HT1080 (cell line): ENCODE data around the gene PQBP1. TPM values are rescaled to one million over a fixed set of nuclear protein-coding genes. Genes with fewer than 3 reads are reported as not detected.
A peak's percentile ranks its signal among the peaks of the same experiment; 100 is the strongest.

Source experiments
- DNase-seq: peaks from one replicate; pipeline ENCODE4 v3.0.0-alpha.2; 2015; ENCODE audit warnings: low read depth
- total RNA-seq: library from RNA; depleted of rRNA; stranded (reverse); fragments of >200 nt; shearing (Covaris generic); gene quantifications from 2 replicates; pipeline ENCODE4 v1.2.3, GENCODE V29; 2014

PQBP1 gene
- total RNA-seq, 1 experiment from 2014 or later = 109 TPM

DNA sequence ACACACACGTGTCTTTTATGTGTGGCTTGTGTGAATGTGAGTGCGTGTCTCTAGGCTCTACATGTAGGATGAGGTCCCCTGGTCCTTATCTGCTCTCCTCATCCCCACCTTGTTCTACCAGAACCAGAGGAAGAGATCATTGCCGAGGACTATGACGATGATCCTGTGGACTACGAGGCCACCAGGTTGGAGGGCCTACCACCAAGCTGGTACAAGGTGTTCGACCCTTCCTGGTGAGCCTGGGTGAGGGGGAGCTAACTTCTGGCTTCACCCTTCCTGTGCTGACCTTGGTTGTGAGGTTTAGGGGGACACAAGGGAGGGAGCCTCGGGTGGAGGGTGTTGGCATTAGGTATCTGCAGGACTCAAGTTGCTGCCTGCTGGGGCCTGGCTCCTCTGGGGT, 3.3 kb downstream of the PQBP1 start:
- no peak for DNase-seq

DNA sequence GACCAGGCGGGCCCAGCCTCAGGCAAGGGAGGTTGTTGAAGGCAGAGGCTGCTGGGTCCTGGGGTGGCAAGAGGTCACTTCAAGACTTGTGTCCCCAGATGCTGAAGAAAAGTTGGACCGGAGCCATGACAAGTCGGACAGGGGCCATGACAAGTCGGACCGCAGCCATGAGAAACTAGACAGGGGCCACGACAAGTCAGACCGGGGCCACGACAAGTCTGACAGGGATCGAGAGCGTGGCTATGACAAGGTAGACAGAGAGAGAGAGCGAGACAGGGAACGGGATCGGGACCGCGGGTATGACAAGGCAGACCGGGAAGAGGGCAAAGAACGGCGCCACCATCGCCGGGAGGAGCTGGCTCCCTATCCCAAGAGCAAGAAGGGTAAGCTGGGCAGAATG, 4.4 kb downstream of the PQBP1 start:
- no peak for DNase-seq

DNA sequence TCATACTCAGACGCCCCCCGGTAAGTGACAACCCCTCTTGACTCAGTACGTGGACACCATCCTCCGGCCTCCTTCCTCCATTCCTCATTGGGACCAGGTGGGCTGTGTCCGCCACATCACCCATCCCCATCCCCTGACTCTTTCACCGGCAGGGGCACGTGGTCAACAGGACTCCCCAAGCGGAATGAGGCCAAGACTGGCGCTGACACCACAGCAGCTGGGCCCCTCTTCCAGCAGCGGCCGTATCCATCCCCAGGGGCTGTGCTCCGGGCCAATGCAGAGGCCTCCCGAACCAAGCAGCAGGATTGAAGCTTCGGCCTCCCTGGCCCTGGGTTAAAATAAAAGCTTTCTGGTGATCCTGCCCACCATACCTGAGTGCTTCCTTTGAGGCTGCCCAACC, 5.0 kb downstream of the PQBP1 start:
- no peak for DNase-seq

DNA sequence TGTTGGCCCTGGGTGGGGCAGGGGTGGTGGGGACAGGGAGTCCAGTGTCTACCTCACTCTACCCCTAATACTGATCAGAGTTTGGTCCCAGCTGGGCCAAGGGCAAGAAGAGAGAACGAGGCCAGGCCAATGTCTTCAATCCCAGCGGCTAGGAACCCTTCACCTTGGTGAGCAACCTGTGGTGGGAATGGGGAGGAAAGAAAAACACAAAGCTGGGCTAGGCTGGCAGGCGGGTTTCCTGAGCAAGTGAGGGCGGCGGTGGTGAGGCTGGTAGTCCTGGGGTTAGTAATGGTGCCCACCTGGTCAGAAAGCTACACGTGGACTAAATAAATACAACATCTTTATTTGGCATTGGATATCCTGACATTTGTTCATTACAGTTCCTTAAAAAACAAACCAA, 5.6 kb downstream of the PQBP1 start:
- no peak for DNase-seq

DNA sequence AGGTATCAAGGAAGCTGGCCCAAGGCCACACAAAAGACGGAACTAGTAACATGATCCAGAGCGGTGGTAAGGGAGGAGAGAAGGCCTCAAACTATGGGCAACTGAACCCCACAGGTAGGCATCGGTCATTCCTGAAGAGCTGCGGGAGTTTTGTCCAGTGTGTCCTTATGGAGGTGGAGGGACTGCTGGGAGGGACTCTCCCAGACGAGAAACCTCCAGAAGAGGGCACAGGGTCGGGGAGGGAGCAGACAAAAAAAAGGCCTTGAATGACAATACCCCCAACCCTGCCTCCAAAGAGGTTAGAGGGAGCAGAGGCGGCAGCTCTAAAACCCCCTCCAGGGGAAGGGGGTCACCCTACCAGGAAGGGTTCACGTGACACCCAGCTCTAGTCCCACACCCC, 6.5 kb downstream of the PQBP1 start:
- no peak for DNase-seq

DNA sequence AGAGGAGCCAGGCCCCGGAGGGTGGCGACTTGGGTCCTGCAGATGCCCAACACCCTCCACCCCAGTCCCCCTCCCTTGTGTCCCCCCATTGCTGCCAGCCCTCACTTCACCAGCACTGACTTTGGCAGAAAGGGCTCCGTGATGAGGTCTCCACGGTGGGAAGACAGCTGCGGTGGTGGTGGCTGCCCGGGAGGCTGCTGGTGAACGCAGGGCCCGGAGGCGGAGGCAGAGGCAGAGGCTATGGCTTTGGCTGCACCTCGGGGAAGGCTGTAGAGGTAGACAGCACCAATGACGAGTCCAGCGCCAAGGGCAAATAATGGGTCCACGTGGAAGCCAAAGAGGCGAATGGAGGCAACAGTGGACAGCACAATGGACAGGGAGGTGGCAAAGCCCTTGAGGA, 6.9 kb downstream of the PQBP1 start:
- no peak for DNase-seq

DNA sequence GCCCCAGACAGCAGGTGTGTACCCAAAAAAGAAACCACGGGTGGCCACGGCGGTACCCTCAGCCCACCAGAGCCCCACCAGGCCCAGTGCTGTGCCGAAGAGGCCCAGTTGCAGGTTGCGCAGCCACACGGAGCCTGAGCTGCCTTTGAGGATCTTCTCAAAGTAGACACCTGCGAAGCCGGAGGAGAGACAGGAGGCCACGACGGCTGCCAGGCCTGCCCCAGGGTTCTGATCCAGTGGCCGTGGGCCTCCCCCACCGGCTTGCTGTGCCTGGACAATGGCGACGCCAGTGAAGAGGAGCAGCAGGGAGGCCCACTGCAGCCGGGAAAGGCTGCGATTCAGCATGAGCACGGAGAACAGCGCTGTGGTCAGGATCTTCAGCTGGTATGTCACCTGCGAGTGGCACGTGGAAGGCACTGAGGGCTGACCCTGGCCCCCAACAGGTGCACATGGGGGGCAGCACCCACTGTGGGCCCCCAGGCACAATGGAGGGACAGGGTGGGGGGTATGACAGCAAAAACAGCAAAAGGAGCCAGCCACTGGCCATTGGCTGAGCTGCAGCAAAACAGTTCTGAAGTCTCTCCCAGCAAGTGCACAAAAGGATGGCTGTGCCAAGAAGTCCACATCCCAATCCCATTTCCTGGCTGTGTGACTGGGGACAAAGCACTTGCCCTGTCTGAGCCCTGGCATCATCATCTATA, 7.5 kb downstream of the PQBP1 start:
- DNase-seq = no peak

DNA sequence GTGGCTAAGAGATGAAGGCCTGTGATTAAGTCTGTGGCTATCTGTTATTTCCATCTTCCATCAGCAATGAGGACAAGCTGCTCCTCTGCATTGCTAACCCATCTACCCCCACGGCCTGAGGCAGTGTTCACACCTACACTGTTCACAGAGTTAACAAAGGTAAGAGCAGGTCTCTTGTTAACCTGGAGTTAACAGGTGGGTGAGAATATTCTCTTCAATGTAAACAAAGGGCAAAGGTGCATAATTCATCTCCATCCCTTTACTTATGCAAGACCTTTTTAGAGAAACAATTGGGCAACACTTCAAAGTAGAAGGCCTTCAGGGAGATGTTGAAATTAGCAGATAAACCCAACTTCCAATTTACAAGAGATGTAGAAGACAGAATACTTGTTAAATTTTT, 10.9 kb downstream of the PQBP1 start:
- no peak for DNase-seq

DNA sequence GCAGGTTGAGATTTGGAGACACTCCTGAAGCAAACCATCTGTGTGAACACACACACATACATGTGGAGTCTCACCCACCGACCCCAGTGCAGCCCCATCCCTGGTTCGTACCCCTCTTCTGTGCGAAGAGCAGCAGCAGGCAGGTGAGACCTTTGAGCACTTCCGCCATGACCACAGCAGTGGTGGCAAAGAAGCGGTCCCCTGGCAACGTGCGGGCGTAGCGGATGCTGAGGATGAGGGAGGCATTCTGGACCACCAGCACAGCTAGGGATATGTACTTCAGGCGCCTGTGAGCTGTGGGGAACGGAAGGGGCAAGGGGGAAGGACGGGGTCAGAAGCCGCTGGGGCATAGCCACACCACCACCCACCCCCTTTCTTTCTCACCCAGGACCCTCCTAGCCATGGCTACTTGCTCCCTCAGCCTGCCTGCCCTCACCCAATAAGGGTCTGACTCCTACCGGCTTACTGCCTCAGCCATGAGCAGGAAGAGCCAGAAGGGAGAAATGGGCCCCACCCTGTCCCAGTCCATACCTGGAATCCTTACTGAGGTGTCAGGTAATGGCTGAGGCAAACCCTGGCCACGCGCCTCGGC, 12.1 kb downstream of the PQBP1 start:
- DNase-seq = no peak

DNA sequence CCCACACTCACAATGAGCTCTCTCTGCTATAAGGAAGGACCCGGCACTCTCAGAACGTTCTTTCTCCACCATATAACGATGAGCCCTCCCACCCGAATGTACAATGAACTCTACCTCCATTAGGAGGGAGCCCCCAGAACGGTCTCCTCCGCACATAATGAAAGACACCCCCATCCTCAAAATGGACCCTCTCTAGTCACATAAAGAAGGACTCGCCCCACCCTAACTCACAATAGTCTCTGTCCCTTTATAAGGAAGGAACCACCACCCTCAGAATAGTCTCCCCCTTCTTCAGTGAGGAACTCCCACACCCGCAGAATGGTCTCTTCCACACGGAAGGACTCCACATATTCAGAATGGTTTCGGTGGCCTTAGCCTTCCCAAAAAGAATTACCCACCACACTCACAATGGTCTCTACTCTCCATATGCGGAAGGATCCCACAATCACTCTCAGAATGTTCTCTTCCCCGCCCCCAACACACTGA, 13.2 kb downstream of the PQBP1 start:
- no peak for DNase-seq

DNA sequence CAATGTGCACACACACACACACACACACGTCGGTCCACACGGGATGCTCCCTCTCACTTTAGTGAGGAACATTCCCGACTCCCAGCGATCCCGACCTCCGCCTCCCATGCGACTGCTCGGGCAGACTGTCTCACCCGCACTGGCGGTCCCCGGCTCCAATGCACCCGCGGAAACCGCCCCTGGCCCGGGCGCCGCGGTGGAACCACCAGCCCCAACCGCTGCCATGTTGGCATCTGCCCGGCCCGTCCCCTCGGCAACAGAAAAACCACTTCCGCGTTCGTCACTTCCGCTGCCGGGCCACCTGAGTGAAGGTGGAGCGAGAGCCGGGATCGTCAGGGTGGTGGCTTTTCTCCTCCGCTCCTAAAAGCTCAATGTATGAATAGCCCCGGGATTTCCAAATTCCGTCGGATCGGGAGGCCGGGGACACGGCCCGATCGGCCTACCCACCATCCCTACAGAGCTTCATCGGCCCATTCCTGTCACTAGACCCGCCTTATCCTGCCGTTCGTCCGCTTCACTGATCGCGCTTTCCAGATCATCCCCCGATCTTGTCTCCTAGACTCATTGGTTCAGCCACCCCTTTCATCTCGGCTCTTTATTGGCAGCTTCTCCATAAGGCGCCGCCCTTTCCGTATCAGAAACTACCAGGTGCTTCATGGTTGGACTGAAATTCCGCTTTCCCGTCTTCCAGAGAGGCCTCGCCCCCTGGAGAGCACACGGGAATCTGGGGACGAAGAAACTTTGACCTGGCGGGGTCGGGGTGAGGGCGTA, 13.9 kb downstream of the PQBP1 start, which contains the start of gene SLC35A2:
SLC35A2 (minus strand) TSS at position 235 of the 771 bp plus-strand sequence; CDS start at position 225, 10 bp downstream.
- peak; percentile 74 for DNase-seq

DNA sequence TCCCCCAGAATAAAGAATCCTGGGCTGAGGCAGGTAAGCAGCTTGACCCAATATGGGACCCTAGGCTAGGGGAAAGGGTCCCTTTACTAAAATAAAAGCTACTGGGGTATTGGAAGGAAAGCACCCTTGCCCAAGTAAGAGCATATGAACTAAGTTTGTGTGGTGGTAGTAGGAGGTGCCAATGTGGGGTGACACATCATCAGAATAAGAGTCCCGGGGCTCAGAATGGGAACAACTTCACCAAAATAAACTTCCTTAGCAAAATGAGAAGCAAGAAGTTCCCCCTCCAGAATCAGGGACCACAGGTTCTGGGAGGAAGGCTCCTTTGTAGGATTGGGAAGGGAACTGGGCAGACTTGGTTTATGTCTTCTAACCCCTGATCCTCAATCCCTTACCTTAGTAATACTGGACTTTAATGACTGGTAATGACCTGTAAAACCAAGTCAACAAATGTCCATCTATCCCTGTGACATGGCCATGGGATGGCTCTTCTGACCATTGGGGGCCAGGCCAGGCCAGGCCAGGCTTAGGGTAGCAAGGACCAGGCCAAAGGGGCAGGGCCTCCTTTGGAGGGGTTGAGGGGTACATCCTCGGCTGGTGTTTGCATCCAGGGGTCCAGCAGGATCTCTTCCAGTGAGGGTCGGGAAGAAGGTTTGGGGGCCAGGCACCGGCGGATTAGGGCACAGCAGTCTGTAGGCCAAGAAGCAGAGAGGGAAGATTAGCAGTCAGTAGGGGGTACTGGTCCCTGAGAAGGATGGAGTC, 16.1 kb downstream of the PQBP1 start:
- DNase-seq = no peak

DNA sequence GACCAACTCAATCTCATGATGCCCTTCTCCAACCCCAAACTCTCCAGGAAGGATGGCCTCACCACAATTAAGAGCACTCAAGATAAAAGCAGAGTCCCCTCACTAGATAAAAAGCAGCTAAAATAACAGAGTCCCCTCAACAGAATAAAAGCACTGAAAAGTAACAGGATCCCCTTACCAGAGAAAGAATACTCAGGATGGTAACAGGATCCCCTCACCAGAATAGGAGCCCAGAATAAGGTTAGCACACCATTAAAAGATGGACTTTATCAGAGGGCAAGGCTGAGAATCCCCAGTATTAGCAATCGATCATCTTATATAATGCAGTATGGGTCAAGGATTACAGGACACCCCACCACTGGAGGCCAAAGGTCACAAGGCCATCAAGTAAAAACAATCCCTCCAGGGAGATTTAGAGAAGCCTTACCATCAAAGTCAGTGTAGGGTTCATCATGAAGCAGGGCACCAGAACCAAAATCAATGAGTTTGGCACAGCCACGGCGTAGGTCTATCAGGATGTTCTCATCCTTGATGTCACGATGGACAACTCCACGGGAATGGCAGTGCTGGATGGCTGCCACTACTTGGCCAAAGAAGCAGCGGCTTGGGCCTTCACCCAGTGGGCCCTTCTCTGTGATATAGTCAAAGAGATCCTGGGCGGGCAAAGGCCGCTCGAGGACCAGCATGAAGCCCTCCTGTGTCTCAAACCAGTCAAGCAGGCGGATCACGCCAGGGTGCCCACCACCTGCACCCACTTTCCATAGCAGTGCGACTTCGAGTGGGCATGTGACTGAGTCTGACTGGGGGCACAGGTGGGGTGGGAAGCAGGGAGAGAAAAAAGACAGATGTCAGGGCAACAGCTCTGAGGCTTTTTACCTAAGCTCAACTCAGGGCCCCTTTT, 17.1 kb downstream of the PQBP1 start:
- DNase-seq = no peak

DNA sequence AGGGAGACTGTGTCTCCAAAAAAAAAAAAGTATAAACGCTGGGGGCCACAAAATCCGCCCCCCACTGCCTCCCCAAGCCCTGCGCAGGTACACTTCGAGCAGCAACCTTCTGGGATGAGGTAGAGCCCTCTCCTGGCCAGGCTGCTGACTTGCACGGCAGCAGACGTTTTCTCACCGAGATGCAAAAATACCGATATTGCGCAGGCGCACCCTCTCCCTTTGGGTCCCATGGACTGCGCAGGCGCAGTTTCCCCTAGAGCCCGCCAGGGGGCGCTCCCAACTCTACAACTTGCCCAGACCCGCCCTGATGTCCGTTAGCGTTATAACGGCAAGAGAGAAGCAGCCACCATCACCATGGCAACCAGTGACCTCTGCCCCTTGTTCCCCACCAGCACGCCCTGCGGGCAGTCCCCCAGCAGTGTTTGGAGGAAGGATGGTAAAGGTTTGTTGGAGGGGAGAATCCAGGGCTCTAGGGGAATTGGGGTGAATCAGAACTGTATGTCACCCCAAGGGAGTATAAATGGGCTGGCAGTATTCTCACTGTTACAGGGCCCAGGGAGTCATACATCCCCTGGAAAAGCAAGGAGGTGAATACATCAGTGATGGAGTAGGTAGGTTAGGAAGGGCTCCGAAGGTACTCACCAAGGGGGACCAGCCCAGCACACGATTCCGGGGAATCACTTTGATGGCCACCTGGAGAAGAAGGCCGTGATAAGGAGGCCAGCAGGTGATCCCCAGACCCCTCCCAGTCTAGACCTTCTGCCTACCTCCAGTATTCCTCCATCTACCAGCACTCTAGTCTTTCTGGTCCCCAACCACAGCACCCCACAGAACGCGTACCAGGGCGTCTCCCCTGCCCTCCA, 19.6 kb downstream of the PQBP1 start:
- peak; percentile 87 for DNase-seq

DNA sequence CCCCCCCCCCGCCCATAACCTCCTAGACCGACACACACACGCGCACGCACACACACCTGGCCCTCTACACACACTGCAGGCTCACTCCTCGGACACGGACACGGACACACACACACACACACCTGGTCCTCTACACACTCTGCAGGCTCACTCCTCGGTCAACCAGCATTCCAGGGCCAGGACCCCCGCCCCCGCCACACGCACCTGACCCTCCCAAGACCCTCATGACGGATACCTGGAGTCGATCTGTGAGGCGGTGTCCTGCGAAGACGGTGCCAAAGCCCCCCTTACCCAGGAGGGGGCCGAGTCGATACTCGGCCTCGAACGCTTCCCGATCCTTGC, 20.5 kb downstream of the PQBP1 start:
- DNase-seq = no peak

DNA sequence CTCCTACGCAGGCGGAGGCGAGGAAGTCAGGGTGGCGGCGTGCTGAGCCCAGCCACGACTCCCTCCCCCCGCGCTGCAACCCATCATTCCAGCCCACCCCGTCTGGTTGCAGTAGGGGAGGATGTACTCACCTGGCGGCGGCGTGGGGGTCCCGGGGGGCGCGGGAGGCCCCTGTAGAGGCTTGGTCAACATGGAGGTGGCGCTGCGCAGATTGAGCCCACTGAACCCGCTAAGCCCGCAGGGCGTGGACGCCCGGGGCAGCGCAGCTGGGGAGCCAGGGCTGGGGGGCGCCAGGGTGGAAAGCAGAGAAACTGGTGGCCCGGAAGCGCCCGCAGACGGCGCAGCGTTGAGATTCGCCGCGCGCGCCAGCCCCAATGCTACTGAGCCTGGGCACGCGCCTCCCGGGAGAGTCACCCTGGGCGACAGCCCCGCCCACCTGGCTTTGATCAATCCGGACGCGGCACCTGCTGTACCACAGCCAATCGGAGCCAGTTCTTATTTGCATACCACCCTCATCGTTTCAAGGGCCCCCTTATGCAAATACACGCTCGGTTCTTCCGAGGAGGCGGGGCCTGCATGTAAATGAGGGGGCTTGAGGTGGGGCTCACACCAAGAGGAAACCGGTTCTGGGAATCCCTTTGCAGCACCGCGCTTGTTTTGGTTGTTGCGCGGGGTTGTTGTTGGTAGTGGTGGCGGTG, 21.1 kb downstream of the PQBP1 start, which contains the start of gene PIM2:
PIM2 (minus strand) TSS at position 382 of the 698 bp plus-strand sequence; CDS start at position 192, 190 bp downstream.
- no peak for DNase-seq

DNA sequence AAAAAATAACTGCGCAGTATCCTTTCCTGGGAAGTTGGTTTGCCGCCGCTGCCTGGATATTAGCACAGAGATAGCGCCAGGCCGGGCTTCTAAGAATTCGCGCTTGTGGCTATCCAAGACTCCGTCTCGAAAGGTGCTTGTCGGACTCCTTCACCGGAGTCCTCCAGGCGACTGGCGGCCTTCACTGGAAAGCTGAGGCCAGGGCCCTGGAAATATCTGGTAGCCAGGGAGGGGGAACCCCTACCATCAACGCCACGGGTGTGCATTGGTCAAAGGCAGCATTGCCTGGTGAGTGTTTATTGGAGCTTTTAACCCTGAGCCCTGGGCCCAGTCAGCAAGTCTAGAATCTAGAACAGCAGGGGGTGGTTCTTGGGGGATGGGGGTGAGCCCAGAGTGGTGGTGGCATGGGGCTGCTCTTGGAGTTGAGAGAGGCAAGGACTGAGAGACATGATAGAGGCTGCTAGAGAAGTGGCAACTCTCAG, 21.7 kb downstream of the PQBP1 start:
- DNase-seq = no peak

DNA sequence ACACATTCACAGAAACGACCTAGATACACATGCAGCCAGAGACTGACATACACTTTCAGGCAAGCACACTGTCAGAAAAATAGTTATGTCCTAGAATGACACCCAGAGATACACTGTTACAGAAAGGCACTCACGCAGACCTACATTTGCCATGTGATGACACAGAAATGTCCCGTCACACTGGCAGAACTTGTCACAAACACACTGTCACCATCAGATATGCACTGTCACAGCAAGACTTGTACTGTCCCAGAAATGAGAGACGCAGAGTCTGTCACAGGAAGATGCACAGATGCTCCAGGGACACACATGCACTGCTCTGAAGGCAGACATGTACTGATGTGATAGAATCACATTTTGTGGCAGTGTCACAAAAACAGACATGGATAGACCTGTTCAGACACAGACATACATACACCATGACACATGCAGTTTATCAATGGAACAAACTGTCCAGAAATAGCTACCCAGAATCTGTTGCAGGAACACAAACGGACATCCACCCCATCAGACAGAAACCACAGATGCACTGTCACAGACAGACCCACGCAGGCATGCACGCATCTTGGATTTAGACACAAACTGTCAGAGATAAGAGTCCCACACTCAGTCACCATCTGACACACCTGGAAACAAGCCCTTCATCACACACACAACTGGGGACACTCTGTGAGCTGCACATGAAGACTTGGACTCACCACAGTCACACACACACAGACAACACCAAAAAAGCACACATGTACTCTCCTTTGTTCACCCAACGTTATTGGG, 22.4 kb downstream of the PQBP1 start:
- DNase-seq = no peak
